GM21528 (cell line): ENCODE results near the gene PIK3CB.

Source experiments
- ATAC-seq: cut with Tn5 transposase; IDR thresholded peaks from one replicate; pipeline ENCODE4 v1.9.1; 2021; ENCODE audit warnings: mild to moderate bottlenecking, moderate library complexity; ENCODE audit not compliant: unreplicated experiment, low FRiP score

PIK3CB gene

GRCh38 chr3:138834596-138835396 lies at the start of gene PIK3CB:
Gene PIK3CB (minus strand): TSS chr3:138834928. CDS start chr3:138759343, 75,585 bp downstream.
- ATAC-seq, result peak; percentile 92

GRCh38 chr3:138881233-138881632 lies 46.5 kb upstream of the PIK3CB start:
- no peak for ATAC-seq

DNA sequence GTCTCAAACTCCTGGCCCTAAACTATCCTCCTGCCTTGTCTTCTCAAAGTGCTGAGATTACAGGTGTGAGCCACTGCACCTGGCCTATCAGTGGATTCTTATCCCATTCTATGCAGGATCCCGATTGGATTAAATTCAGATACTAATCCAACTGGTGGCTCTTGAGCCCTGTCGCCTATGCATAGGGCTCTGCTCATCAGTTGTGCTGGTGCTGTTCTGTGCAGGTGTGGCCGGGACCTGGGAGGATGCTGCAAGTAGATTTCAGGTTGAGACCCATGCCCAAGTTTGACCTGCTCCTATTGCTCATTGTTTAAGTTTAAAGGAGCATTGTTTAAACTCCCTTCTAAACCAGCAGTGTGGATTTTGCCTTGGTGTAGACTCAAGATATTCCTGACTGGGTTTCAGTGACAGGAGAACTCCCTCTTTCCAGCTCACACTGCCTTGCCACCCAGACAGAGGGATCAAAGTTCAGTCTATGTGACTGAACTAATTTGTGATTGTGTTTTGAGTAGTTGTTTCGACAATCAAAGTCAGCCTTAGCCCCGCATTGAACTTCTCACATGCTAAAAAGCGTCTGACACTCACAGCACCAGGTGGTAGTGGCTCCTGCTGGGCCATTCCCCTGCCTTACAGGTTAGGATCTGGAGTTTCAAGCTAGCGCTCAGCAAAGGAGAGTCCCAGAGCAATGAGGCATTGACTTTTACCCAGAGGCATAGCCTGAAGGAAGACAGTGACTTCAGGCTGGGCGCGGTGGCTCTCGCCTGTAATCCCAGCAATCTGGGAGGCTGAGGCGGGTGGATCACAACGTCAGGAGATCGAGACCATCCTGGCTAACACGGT lies 45.0 kb upstream of the PIK3CB start:
- ATAC-seq, result no peak

DNA sequence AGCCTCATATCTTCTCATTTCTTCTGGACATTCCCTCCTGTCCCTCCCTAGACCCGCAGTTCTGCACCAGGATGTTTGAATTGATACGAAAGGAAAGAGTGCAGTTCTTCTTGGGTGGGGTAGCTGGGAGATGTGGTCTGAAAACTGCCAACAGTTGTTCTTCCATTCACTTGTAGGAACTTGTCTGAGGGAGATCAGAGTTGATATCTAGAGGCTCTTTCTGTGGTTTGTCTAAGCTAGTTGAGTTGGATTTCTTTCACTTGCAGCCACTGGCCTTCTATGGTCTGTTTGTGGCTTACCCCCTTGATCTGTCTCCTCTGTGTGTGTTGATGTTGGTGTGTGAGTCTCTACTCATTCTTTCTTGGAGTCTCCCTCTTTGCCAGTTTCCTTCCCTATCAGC lies 42.5 kb upstream of the PIK3CB start:
- no peak for ATAC-seq

- no peak for ATAC-seq
Measured at GRCh38 chr3:138875754-138876664, 41.3 kb upstream of the PIK3CB start.

DNA sequence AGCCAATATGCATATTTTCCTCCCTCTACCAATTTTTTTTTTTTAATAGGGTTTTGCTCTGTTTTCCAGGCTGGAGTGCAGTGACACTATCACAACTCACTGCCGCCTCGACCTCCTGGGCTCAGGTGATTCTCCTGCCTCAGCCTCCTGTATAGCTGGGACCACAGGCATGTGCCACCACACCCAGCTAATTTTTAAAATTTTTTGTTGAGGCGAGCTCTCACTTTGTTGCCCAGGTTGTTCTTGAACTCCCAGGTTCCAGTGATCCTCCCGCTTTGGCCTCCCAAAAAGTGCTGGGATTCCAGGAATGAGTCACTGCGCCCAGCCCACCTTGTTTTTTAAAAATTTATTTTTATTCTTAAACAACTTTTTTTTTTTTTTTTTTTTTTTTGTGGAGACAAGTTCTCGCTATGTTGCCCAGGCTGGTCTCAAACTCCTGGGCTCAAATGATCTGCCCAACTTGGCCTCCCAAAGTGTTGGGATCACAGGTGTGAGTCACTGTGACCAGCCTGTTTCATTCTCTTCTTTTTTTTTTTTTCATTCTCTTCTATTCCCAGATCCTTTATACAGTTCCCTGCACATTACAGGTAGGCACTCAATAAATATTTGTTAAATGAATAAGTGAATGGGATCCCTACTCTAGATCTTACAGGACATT lies 40.5 kb upstream of the PIK3CB start:
- no peak for ATAC-seq

DNA sequence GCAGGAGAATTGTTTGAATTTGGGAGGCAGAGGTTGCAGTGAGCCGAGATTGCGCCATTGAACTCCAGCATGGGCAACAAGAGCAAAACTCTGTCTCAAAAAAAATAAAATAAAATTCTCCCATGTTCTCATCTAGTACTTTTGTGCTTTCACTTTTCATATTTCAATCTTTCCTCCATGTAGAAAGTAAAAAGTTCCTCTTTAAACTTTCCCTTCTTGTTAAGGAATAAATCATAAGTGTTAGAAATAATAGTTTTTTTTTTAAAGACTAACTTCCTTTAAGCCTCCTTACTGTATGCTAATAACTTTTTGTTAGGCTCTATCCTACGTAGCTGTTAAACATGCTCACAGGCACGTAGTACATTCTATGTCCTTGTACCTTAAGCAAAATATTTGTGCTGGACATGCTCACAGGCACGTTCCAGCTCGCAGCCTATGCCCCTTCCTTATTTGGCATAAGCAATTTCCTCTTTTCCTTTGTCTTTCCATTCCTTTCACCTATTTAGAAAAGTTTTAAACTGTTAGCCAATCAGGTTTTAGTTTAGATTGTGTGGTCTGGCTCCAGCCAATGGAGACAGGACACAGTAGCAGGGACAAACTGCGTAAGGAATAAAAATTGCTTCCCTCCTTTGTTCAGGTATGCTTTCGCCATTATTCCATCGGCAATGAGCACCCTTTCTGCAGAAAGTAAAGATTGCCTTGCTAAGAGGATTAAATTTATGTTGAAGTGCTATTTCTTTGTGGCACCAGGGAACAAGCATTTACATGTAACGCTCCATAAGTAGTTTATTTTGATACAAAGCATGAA lies 38.9 kb upstream of the PIK3CB start:
- ATAC-seq, result no peak

DNA sequence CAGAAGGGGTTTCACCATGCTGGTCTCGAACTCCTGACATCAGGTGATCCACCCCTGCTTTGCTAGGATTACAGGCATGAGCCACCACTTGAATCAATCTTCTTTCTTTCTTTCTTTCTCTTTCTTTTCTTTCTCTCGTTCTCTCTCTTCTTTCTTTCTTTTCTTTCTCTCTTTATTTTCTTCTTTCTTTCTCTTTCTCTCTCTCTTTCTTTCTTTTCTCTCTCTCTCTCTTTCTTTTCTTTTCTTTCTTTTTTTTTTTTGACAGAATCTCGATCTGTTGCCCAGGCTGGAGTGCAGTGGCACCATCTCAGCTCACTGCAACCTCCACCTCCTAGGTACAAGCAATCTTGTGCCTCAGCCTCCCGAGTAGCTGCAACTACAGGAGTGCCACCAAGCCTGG lies 37.9 kb upstream of the PIK3CB start:
- ATAC-seq, result no peak

GRCh38 chr3:138867996-138868395 lies 33.3 kb upstream of the PIK3CB start:
- ATAC-seq, result no peak

DNA sequence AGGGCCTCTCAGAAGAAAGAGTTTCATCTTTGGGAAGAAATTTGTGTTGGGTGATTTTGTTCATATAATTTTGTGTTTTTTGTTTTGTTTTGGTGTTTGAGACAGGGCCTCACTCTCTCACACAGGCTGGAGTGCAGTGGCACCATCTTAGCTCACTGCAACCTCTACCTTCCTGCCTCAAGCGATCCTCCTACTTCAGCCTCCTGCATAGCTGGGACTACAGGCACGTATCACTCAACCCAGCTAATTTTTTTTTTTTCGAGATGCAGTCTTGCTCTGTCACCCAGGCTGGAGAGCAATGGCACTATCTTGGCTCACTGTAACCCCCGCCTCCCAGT lies 29.0 kb upstream of the PIK3CB start:
- no peak for ATAC-seq

DNA sequence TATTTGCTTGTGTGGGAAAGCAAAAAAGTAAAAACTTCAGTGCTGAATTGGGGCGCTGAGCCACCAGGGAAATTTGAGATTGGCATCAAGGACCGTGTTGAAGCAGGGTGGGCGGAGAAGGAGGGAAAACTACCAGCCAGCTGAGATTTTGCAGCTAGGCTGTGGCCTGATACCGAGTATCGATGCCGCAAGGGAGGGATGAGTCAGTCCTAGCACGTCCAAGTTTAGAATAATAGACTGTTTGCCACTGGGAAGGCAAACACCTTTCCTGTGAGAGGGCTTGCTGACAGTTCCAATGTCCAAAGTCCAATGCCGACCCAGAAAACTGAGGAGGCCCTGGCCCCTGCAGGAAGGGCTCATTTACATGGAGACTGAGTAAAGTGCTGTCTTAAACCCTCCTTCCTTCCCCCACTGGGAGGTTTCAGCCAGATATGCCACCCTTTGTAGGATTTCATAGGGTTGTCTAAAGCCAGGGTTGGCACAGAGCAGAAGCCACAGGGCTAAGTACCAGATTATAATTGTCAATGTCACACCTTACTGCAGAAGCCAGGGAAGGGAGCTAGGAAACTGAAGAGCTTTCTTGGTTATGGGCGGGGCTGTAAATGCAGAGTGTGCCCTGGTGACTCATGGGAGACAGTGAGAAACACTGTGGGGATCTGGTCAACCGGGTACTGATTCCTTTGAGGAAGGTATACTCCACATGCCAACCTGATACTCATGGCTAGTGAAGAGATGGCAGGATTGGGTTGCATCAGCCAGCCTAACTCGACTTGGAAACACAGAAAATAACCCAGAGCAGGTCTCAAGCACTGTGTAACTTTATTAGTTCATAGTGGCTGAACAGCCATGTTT lies 28.4 kb upstream of the PIK3CB start:
- no peak for ATAC-seq

- ATAC-seq, result no peak
Measured at GRCh38 chr3:138862531-138862923, 27.8 kb upstream of the PIK3CB start.

DNA sequence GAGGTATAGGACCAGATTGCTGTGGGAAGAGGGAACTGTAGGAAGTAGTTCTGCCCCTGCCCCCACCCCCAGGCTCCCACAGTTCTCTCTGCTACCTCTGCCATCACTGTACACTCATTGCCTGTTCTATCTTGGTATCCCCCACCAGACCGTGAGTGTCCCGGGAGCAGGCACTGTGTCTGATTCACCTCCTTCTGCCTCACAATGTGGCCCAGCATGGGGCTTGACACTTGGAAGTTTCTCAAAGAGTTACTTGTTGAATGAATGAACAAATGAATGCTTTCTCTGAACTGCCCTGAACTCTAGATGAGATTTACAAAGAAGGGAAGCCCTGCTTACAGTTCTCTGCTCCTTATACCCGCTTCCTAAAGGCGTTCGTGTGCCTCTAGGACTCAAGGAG lies 27.1 kb upstream of the PIK3CB start:
- no peak for ATAC-seq

GRCh38 chr3:138856799-138857198 lies 22.1 kb upstream of the PIK3CB start:
- ATAC-seq, result no peak

GRCh38 chr3:138854940-138855339 lies 20.2 kb upstream of the PIK3CB start:
- ATAC-seq, result no peak

DNA sequence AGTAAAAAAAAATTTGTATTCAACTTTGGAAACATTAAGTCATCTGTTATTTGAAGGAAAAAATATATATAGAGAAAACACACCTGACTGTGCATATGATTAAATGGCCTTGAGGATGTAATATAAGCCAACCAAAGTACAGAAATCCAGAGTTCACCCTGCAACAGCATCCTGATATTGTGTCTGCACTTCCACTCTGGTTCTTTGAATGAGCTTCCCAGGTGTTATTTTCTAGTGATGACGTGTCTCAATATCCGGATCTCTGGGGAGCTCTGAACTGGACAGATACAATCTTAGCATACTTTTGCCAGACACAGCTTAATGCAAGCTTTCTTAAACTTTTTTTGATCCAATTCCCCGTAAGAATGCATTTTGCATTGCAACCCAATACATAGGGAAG lies 19.5 kb upstream of the PIK3CB start:
- ATAC-seq, result no peak

GRCh38 chr3:138850151-138850550 lies 15.4 kb upstream of the PIK3CB start:
- no peak for ATAC-seq

DNA sequence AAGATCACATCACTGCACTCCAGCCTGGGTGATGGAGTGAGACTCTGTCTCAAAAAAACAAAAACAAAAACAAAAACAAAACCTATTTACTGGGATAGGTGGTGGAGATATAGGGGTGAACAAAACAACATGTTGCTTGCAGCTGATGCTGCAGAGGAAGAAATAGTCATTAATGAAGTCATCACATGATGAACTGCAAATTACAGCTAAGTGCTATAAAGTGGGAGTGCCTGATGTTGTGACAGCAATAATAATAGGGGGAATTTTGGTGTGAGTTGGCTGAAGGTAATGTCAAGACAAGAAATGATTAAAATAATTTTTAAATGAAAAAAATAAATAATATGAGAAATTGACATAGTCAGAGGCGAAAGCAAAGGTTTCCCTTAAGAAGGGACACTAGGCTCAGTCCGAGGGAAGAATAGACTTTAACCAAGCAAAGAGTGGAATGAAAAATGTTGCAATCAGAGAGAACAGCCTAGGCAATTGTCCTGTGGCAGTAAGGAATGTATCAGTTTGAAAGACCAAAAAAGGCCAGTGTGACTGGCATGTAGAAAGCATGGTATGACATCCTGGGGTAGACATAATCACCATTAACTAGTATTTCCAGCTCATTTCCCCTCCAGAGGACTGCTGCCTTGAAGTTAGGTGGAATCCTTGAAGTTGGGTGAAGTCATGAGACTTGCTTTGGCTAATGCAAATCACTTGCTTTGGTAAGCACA lies 14.7 kb upstream of the PIK3CB start:
- ATAC-seq, result no peak
